Hepatocyte (in vitro differentiated cells): ENCODE data around the gene HABP4.

ENCODE experiments used
- EZH2 ChIP-seq: fragments of 200-600 bp; sonication (generic); IDR thresholded peaks from 2 replicates; pipeline ENCODE4 v1.6.1; 2016; ENCODE audit warnings: antibody characterized with exemption, mild to moderate bottlenecking, borderline replicate concordance
- TF ChIP-seq, protein P1 (sequence below): fragments of 200-600 bp; sonication (generic); IDR thresholded peaks from 2 replicates; pipeline ENCODE4 v1.5.1; 2016; ENCODE audit warnings: antibody characterized with exemption, mild to moderate bottlenecking; ENCODE audit not compliant: poor library complexity

DNA sequence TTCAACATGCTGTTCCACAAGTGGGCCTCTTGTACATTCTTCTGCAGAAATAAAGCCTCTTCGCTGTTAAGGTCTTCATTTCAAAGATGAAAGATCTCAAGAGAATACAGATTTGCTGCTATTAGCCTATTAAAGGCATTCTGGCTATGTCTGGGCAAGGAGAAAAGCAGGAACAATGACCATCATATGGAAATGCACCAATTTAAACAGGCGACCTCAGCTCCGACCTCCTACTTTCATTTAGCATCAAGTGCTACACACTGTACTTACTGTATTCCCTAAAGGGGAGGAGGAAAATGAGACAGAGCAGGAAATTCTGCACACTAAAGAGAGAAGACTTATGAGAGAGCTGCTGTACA lies 64.8 kb downstream of the HABP4 start:
- TF ChIP-seq, protein P1, sequence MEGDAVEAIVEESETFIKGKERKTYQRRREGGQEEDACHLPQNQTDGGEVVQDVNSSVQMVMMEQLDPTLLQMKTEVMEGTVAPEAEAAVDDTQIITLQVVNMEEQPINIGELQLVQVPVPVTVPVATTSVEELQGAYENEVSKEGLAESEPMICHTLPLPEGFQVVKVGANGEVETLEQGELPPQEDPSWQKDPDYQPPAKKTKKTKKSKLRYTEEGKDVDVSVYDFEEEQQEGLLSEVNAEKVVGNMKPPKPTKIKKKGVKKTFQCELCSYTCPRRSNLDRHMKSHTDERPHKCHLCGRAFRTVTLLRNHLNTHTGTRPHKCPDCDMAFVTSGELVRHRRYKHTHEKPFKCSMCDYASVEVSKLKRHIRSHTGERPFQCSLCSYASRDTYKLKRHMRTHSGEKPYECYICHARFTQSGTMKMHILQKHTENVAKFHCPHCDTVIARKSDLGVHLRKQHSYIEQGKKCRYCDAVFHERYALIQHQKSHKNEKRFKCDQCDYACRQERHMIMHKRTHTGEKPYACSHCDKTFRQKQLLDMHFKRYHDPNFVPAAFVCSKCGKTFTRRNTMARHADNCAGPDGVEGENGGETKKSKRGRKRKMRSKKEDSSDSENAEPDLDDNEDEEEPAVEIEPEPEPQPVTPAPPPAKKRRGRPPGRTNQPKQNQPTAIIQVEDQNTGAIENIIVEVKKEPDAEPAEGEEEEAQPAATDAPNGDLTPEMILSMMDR: no peak
- no peak for TF ChIP-seq EZH2
